ENCODE data around the gene U2AF2.

- no peak for TF ChIP-seq CTCF (IDR thresholded peaks at IDR 0.05; ENCODE audit: poor library complexity)
- no peak for TF ChIP-seq EZH2 (IDR thresholded peaks at IDR 0.05; ENCODE audit: borderline replicate concordance)
These were observed 51.1 kb downstream of the U2AF2 start for GRCh38 chr19:55705972-55706371.

Data from hepatocyte (in vitro differentiated cells).